Measurements from ENCODE around the gene MIPOL1. TPM values are rescaled to one million over a fixed set of nuclear protein-coding genes. Genes with fewer than 3 reads are reported as not detected.

MIPOL1 gene
- total and polyA plus RNA-seq, 9 of the 15 experiments (the other 6 are each of a cell fraction or from before 2014, with no cell fraction given), result 6.7 to 21.9 (median 12.4) TPM

GRCh38 chr14:37330910-37331309 is 133.2 kb downstream of the MIPOL1 start:
- no peak overlapping the region for H2AFZ ChIP-seq (ENCODE audit: low read depth, low read length)
- FAIRE-seq (no peak), ATAC-seq (no peak), DNase-seq (ENCODE audit: extremely low read depth in 1 of 4, low spot score in 3 of 4) (no peak)
- no peak overlapping the region for H3K27ac ChIP-seq (ENCODE audit: extremely low read depth, low read depth, low read length)
- no peaks in the 10 kb centered on the region for H3K79me2 ChIP-seq (ENCODE audit: control insufficient read depth, insufficient read depth, low read length)
- H4K20me1 ChIP-seq (replicated peaks; ENCODE audit: control insufficient read depth, insufficient read depth, low read length), result no peaks in the 10 kb centered on the region
- H3K4me2 ChIP-seq (ENCODE audit: insufficient read depth, low read length), result no peak overlapping the region
- no peaks in the 10 kb centered on the region for H3K4me1 ChIP-seq (replicated peaks in 1 of 2; ENCODE audit: control insufficient read depth in 2 of 2, insufficient read depth in 2 of 2, low read length in 2 of 2)
- intact Hi-C loops (cut with micrococcal nuclease), result no loop called here
- no peaks in the 10 kb centered on the region for H3K9me1 ChIP-seq (ENCODE audit: control insufficient read depth, insufficient read depth, low read length)
- no peaks in the 10 kb centered on the region for H3K27me3 ChIP-seq (ENCODE audit: control insufficient read depth in 2 of 2, insufficient read depth in 2 of 2, low read length in 2 of 2)
- no peak for TF ChIP-seq ZNF778 (CRISPR knock-in tag; IDR thresholded peaks at IDR 0.05)
- TF ChIP-seq RB1 (IDR thresholded peaks at IDR 0.05; ENCODE audit: low read depth), result no peak
- no peak for TF ChIP-seq TAL1 (IDR thresholded peaks at IDR 0.05)
- TF ChIP-seq LCOR (CRISPR knock-in tag; IDR thresholded peaks at IDR 0.05), result no peak
- TF ChIP-seq RCOR1 (IDR thresholded peaks at IDR 0.05; ENCODE audit: borderline replicate concordance in 1 of 2, low read depth in 2 of 2, low read length in 2 of 2), result no peak
- TF ChIP-seq ETS1 (conservative IDR thresholded peaks at IDR 0.05; ENCODE audit: control insufficient read depth, low read depth, low read length), result no peak
- TF ChIP-seq NCOR1 (IDR thresholded peaks at IDR 0.05), result no peak
- no peak for TF ChIP-seq RREB1 (CRISPR knock-in tag; IDR thresholded peaks at IDR 0.05)
- no peak for TF ChIP-seq ZNF518B (CRISPR knock-in tag; IDR thresholded peaks at IDR 0.05)
- no peak for TF ChIP-seq PYGO2 (tag; IDR thresholded peaks at IDR 0.05)
- TF ChIP-seq ELK3 (CRISPR knock-in tag; IDR thresholded peaks at IDR 0.05), result no peak
- H3K9ac ChIP-seq (ENCODE audit: insufficient read depth in 1 of 2, low read depth in 2 of 2, low read length in 2 of 2), result no peak overlapping the region
- CTCF ChIA-PET (ENCODE audit: low intra/inter-chr PET ratio), result no interaction called here
- in situ Hi-C loops (cut with MboI), result no loop called here
- no TSS peak for BruUV-seq (replicated peaks)
- no peaks in the 10 kb centered on the region for H3K9me3 ChIP-seq (replicated peaks; ENCODE audit: control insufficient read depth, insufficient read depth, low read depth, low read length)
- no peaks in the 10 kb centered on the region for H3K36me3 ChIP-seq (ENCODE audit: control insufficient read depth, insufficient read depth, low read length)
- POLR2A ChIA-PET, result no interaction called here
- H3K4me3 ChIP-seq, result no peak overlapping the region

Measured in K562 (cell line).